ENCODE results near the gene KLF12. TPM values are rescaled to one million over a fixed set of nuclear protein-coding genes. Genes with fewer than 3 reads are reported as not detected.
A peak's percentile ranks its signal among the peaks of the same experiment; 100 is the strongest.

The KLF12 gene
- total RNA-seq, 4 donors from 2014 or later: 3.2 to 7.6 (median 5.7) TPM

DNA sequence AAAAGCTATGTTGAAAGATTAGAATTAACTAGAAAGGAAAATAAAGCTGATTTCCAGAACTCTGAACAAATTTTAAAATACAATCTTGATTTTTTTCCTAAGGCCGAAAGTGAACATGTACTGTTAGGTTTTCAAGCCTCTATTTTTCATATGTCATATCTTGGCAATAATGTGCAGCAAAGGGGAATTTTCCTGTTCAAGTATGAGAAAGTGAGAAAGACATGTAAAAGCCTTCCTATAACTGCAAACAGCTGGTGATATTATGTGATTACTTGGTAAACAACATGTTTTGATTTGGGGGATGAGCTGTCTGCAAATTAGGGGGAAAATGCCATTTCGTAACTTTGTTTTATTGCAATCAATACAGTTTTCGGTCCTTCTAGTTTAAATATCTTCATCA is 4.0 kb upstream of the KLF12 start:
- intact Hi-C loops (cut with DNase I; ENCODE audit: low total_unique reads) (loop anchor here (10.0 kb wide), 3 partner anchors 303 to 1083 kb away; partner anchors contain the start of gene KLF5), in situ Hi-C loops (cut with MboI; ENCODE audit: low sequenced_read_pairs in 4 of 4) (no loop called here)
- Histone ChIP-seq H3K9me3 (no peaks in the 10 kb centered on the region), H3K4me1 (no peaks in the 10 kb centered on the region), H3K27ac (no peak overlapping the region), H3K4me3 (no peak overlapping the region), H3K36me3 (no peaks in the 10 kb centered on the region), H3K27me3 (no peaks in the 10 kb centered on the region)
- TF ChIP-seq, protein P1, sequence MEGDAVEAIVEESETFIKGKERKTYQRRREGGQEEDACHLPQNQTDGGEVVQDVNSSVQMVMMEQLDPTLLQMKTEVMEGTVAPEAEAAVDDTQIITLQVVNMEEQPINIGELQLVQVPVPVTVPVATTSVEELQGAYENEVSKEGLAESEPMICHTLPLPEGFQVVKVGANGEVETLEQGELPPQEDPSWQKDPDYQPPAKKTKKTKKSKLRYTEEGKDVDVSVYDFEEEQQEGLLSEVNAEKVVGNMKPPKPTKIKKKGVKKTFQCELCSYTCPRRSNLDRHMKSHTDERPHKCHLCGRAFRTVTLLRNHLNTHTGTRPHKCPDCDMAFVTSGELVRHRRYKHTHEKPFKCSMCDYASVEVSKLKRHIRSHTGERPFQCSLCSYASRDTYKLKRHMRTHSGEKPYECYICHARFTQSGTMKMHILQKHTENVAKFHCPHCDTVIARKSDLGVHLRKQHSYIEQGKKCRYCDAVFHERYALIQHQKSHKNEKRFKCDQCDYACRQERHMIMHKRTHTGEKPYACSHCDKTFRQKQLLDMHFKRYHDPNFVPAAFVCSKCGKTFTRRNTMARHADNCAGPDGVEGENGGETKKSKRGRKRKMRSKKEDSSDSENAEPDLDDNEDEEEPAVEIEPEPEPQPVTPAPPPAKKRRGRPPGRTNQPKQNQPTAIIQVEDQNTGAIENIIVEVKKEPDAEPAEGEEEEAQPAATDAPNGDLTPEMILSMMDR (IDR thresholded peaks at IDR 0.05 in 4 of 5, conservative IDR thresholded peaks at IDR 0.05 in 1 of 5): no peak
- no peak for TF ChIP-seq POLR2A (IDR thresholded peaks at IDR 0.05)
- no peak for DNase-seq
- no peak for ATAC-seq

DNA sequence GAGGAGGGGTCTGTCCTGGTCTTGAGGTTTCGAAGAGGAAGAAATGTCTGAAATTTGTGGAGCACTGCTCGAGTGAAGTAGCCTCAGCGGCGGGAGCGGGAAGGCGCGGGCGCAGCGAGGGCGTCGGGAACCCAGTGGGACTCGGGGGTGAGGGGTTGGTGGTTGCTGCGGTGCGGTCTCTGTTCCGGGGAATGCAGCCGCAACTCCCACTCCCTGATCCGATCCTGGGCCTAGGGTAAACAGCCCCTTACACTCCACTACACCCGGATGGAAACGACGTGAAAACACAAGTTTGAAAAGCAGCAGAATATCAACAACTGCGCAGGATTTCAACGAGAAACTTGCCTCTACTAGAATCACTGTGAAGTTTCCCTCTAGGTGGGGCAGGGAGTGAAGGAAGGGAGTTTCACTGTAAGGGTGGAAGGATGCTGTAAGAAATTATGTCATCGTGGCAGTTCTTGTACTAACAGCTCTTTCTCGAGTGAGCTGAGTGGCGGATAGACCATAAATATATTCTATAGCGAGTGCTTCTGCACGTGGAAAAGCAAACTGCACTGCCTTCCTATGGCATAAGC is 2.0 kb upstream of the KLF12 start:
- TF ChIP-seq, protein P1 (IDR thresholded peaks at IDR 0.05 in 4 of 5, conservative IDR thresholded peaks at IDR 0.05 in 1 of 5): no peak
- no peak for TF ChIP-seq POLR2A (IDR thresholded peaks at IDR 0.05)
- H3K36me3 ChIP-seq: no peaks in the 10 kb centered on the region
- no peak for DNase-seq
- ATAC-seq: no peak
- intact Hi-C loops (cut with DNase I; ENCODE audit: low total_unique reads) (loop anchor here (10.0 kb wide), 3 partner anchors 301 to 1081 kb away; partner anchors contain the start of gene KLF5), in situ Hi-C loops (cut with MboI; ENCODE audit: low sequenced_read_pairs in 4 of 4) (no loop called here)
- H3K4me3 ChIP-seq: peak overlapping the region; percentile 84 to 97 (median 90)
- H3K27me3 ChIP-seq: no peaks in the 10 kb centered on the region
- peak overlapping the region; percentile 94 to 96 (median 96) for H3K27ac ChIP-seq
- peaks cover 11 to 14% of the 10 kb centered on the region in 2 donors for H3K4me1 ChIP-seq
- no peaks in the 10 kb centered on the region for H3K9me3 ChIP-seq

DNA sequence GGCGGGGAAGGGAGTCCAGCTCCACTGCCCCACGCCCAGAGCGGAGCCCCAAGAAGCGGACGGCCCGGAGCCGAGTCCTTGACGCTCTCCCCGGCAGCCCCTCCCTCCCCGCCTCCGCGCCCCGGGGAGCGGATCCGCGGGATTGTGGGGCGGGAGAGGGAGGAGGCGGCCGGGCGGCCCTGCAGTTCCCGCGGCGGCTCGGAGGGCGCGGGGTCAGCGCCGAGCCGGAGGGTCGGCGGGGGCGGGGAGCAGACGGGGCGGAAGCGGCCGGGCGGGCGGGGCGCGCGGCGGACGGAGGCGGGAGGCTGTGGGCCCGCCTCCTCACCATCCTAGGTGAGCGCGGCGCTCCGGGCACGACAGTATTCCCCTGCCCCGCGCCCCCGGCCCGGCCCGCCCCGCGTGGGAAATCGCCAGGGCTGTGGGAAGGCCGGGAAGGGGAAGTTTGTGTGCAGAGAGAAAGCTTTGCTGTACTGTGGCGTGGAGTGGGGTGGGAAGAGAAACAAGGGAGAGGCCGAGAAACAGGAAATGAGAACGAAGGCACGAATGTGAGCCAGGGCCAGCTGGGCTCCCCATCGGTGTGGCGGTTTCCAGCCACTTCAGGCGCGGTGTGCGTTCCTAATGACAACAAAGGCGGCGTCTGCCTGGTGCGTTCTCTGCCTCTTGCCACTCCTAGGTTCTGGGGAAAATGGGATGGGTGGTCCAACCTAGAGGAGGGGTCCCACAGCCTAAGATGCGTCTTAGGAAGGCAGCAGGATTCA is 1.3 kb upstream of the KLF12 start:
- peak; percentile 39 to 42 for ATAC-seq
- in situ Hi-C loops (cut with MboI; ENCODE audit: low sequenced_read_pairs in 4 of 4): no loop called here
- DNase-seq: peak; percentile 14 to 38
- intact Hi-C loops (cut with DNase I; ENCODE audit: low total_unique reads): loop anchor here (2.0 to 10.0 kb wide), 6 partner anchors 33 to 1081 kb away; partner anchors contain the start of gene KLF5
- Histone ChIP-seq H3K9me3 (no peaks in the 10 kb centered on the region), H3K27ac (peak overlapping the region; percentile 94 to 96 (median 96)), H3K4me3 (peak overlapping the region; percentile 84 to 97 (median 90)), H3K4me1 (peaks cover 16 to 18% of the 10 kb centered on the region in 2 donors), H3K27me3 (no peaks in the 10 kb centered on the region), H3K36me3 (no peaks in the 10 kb centered on the region)
- TF ChIP-seq POLR2A (IDR thresholded peaks at IDR 0.05): peak; percentile 9 to 29
- TF ChIP-seq, protein P1 (IDR thresholded peaks at IDR 0.05 in 4 of 5, conservative IDR thresholded peaks at IDR 0.05 in 1 of 5): peak in 1 of 5 experiments; percentile 8

DNA sequence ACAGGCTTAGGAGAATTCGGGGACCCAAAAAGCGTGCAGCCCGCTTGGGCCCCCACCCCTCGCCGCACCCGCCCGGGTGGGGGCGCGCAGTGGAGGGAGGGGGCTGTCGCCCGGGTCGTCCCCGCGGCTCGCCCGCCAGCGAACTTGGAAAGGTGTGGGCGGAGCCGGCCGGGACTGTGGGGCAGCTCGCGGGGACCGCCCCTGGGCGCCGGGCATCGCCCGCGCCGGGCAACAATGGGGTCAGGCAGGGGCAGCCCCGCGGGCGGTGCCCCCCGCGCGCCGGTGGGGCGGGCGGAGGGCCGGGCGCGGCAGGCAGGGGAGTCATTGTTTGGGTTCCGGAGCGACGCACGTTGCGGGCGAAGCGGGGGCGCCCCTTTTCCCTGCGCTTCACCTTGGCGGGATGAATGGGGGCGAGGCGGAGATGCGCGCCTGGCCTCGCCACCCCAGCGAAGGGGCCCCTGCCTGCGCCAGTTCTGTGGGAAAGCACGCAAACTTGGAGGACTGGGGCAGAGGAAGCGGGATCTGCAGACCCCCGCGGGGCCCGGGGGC is 647 bp upstream of the KLF12 start:
- Histone ChIP-seq H3K27ac (peak overlapping the region; percentile 94 to 96 (median 96)), H3K27me3 (no peaks in the 10 kb centered on the region), H3K4me3 (peak overlapping the region; percentile 84 to 97 (median 90)), H3K4me1 (peaks cover 21 to 25% of the 10 kb centered on the region in 2 donors), H3K36me3 (no peaks in the 10 kb centered on the region), H3K9me3 (no peaks in the 10 kb centered on the region)
- peak; percentile 40 to 51 for ATAC-seq
- in situ Hi-C loops (cut with MboI; ENCODE audit: low sequenced_read_pairs in 4 of 4) (no loop called here), intact Hi-C loops (cut with DNase I; ENCODE audit: low total_unique reads) (loop anchor here (2.0 to 10.0 kb wide), 6 partner anchors 34 to 1080 kb away; partner anchors contain the start of gene KLF5)
- peak in 1 of 2 donors; percentile 25 for DNase-seq
- TF ChIP-seq POLR2A (IDR thresholded peaks at IDR 0.05): no peak
- TF ChIP-seq, protein P1 (IDR thresholded peaks at IDR 0.05 in 4 of 5, conservative IDR thresholded peaks at IDR 0.05 in 1 of 5): no peak

All from gastrocnemius medialis (tissue), 4 donors.